Mesenteric fat pad (tissue), 1 donor: ENCODE results near the gene SGIP1. TPM values are rescaled to one million over a fixed set of nuclear protein-coding genes. Genes with fewer than 3 reads are reported as not detected.
"Not testable (repeated sequence)": the region's sequence is repeated elsewhere in the genome, so short reads cannot be mapped to it uniquely, and the experiment has no call there.

Source experiments
- DNase-seq: peaks from one replicate; pipeline ENCODE4 v3.0.0-alpha.2; 2020; ENCODE audit warnings: low spot score
- total RNA-seq: library from RNA; stranded (reverse); fragmentation: NEBNext Ultra II Directional; extraction: Animal tissue kit (Norgen Biotek cat#: 25700); gene quantifications from one replicate; pipeline ENCODE4 v1.2.1, GENCODE V29; 2021
- donor health status: DM: yes; HTN: yes; CAD: no.

Gene SGIP1
- total RNA-seq, 1 donor from 2014 or later: 4.2 TPM

- DNase-seq: no peak
These were observed 19.9 kb downstream of the SGIP1 start for GRCh38 chr1:66553846-66554245.

- no peak for DNase-seq
These were observed 22.2 kb downstream of the SGIP1 start for GRCh38 chr1:66556161-66556611.

GRCh38 chr1:66557157-66557556 lies 23.2 kb downstream of the SGIP1 start:
- DNase-seq: no peak

GRCh38 chr1:66559517-66559916 lies 25.6 kb downstream of the SGIP1 start:
- no peak for DNase-seq

- DNase-seq: no peak
These were observed 28.6 kb downstream of the SGIP1 start for GRCh38 chr1:66562561-66562960.

- no peak for DNase-seq
These were observed 29.3 kb downstream of the SGIP1 start for GRCh38 chr1:66563094-66563800.

GRCh38 chr1:66563941-66564630 lies 30.1 kb downstream of the SGIP1 start:
- no peak for DNase-seq

- no peak for DNase-seq
These were observed 36.2 kb downstream of the SGIP1 start for GRCh38 chr1:66570196-66570595.

- no peak for DNase-seq
These were observed 37.8 kb downstream of the SGIP1 start for GRCh38 chr1:66571789-66572188.

GRCh38 chr1:66575739-66576138 lies 41.8 kb downstream of the SGIP1 start:
- DNase-seq: no peak

- no peak for DNase-seq
These were observed 42.7 kb downstream of the SGIP1 start for GRCh38 chr1:66576645-66577044.

GRCh38 chr1:66578841-66579240 lies 44.9 kb downstream of the SGIP1 start:
- DNase-seq: no peak

GRCh38 chr1:66580081-66580480 lies 46.1 kb downstream of the SGIP1 start:
- DNase-seq: no peak

- no peak for DNase-seq
These were observed 49.1 kb downstream of the SGIP1 start for GRCh38 chr1:66583021-66583420.

GRCh38 chr1:66585002-66585401 lies 51.0 kb downstream of the SGIP1 start:
- no peak for DNase-seq

GRCh38 chr1:66589326-66589725 lies 55.4 kb downstream of the SGIP1 start:
- DNase-seq: no peak

GRCh38 chr1:66592106-66592507 lies 58.2 kb downstream of the SGIP1 start:
- not testable (repeated sequence) for DNase-seq

- DNase-seq: no peak
These were observed 62.2 kb downstream of the SGIP1 start for GRCh38 chr1:66596191-66596590.

- no peak for DNase-seq
These were observed 63.5 kb downstream of the SGIP1 start for GRCh38 chr1:66597500-66597899.

GRCh38 chr1:66598670-66599069 lies 64.7 kb downstream of the SGIP1 start:
- no peak for DNase-seq

- no peak for DNase-seq
These were observed 65.4 kb downstream of the SGIP1 start for GRCh38 chr1:66599346-66599745.

GRCh38 chr1:66599899-66600737 lies 66.2 kb downstream of the SGIP1 start:
- DNase-seq: no peak
